HG02852 (cell line): ENCODE results near the gene KCNIP3.

ENCODE experiments used
- ATAC-seq: cut with Tn5 transposase; IDR thresholded peaks from one replicate; pipeline ENCODE4 v1.9.1; 2021; ENCODE audit warnings: mild to moderate bottlenecking, moderate library complexity; ENCODE audit not compliant: unreplicated experiment

KCNIP3 gene

DNA sequence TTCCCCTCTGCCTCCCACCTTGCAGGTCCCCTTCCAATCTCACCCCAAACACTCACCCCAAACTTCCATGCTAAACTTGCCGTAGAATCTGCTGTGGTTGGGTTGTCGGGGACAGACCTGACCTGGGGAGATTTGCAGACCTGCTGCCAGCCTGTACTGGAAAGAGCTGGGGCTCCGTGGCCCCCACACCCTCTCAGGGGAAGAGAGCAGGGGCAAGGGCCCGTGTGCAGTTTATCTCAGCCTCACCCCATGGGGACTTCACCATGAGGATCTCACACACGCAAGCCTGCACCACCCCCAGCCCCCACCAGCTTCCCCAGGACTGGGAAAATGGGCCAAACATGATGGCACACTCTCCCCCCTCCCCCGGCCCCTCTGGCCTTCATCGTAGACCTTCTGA is 30.7 kb downstream of the KCNIP3 start:
- ATAC-seq = no peak

DNA sequence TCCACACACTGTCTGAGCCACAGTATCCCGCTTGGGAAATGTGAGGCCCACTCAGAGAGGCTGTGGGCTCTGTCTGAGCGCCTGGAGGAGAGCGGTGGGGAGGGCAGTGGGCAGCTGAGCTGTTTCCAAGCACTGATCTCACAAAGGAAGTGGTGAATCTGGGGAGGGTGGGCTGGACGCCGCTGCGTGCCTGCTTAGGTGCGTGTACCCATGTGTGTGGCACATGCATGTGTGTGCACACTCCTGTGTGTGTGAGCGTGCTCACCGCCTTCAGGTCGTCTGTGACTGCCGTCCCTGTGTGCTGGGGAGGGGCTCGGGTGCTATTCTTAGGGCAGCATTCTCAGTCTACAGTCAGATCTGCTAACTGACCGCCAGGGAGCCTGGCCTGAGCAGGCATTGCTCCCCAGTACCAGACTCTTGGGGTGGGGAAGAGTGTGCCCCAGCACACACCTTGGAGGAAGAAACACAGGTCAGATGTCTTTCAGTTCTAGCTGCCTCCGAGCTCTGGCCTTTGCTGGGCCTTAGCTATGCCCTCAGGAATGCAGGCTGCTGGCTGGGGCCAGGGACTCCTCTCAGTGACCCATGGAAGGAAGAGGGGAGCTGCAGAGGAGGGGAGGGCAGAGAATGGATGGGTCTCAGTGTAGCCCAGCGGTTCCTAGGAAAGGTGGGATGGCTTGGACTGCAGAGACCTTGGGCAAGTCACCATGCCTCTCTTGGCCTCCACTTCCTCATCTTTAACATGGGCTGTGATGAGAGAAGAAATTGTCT is 31.4 kb downstream of the KCNIP3 start:
- no peak for ATAC-seq

DNA sequence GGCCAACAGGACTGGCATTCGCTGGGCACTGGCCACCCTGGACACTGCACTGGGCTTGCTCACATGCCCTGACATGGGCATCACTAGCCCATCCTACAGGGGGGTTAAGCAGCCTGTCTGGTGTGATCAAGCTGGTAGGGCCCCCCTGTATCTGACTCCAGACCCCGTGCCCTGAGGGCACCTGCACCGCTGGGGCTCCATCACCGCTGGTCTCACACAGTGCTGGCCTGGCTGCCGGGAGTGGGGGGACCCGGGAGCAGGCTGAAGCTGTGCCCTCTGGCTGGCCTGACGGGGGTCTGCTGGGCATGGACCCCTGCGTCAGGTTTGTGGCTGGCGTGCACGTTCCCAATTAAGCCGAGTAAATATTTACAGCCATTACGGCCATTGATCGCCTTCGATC is 32.3 kb downstream of the KCNIP3 start:
- ATAC-seq = no peak

DNA sequence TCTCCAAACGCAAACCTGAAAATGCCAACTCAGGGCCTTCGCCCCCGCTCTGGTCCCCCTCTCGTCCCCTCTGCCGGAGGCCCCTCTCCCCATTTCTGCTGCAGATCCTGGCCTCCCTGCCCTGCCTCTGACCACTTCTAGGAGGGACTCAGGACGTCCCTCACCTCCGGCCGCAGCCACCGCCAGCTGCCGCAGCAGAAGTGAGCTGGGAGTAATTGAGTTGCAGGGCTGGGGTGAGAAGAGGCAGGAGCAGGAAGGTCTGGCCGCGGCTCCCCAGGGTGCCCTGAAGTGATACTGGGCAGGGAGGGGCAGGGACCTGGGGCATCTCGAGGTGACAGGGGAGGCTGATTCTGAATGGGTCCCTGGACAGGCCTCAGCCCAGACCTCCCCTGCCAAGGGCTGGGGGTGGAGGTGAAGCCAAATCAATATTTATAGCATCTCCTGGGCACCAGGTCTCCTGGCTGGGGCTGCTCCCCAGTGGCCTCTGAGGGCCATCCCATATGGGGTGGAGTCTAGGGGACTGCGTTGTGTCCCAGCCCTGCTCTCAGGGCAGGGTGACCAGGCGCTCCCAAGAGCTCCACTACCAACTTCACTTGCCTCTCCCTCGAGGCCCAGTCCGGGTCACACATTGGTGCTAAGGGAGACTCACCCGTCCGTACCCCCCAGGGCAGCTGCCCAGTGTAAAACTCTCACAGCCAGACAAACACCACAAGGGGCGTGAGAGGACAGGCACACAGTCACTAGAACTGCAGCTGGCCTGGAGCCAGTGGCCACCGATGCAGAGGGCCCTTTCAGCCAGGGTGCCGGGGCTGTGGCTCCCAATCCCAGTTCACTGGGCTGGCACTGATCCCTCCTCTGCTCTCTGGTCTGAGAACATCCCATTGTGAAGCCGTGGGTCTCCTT is 33.0 kb downstream of the KCNIP3 start:
- no peak for ATAC-seq

DNA sequence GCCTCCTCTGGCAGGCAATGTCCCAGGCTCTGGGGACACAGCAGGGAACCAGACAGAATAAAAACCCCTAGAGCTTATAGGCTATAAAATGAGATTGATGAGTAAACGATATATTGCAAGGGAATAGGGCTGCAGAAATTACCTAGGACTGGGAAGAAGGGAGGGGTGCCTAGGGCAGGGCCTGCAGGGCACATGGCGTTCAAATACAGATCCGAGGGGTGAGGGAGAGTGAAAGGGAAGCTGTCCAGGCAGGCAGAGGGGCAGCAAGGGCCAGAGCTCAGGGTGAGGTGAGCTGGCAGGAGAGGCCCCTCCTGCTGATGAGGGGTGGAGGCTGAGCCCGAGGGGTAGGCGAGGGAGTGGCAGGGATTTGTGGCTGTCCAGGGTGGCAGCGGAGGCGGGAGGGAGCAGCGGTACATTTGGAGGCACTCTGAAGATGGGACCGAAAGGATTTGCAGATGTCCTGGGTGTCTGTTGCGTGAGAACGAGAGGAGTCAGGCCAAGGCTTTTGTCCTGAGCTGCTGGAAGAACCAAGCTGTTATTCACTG is 33.7 kb downstream of the KCNIP3 start:
- no peak for ATAC-seq

DNA sequence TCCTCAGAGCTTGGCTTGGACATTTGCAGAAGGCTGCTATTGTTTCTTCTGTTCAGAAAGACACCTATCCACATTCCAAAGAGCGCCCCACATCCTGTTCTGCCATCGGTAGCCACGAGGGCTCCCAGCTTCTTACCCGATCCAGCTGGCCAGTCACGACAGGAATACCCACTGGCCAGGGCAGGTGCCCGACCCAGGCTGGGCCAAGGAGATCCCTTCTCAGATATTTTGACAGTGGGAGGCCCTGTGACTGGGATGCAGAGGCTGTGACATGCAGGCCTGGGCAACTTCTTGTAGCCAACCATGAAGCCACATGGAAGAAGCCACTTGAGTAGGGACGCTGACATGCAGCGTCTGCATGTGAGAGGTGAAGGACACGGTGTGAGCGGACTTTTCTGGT is 34.5 kb downstream of the KCNIP3 start:
- ATAC-seq = no peak

DNA sequence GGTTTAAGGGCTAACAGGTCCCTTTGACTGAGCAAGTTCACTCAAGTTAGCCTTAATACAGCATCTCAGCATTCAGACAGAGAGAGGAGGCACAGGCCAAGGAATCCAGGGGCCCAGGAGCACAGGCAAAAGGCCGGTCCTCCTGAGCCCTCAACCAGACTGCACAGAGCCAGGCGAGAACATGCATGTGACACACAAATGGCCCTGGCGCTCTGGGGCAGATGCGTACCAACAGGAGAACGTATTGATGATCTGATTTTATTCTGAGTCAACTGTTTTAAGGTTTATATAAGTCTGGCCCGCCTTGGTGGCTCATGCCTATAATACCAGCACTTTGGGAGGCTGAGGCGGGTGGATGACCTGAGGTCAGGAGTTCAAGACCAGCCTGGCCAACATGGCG is 34.9 kb downstream of the KCNIP3 start:
- no peak for ATAC-seq

DNA sequence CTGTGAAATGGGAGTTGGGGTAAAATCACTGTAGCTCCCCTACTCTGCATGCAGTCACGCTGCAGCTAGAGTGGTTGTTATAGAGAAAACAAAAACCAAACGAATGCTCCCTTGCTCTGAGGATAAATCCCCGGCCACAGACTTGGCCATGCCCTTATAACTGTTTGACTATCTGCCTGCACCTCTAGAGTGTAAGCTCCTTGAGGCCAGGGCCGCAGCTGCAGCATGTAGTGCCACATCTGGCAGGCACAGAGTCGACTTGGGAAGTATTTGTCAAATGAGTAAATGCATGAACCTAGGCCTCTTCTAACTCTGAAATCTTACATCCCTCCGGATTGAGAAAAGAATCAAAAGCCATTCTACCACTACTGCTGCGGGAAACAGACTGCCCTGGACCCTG is 35.9 kb downstream of the KCNIP3 start:
- no peak for ATAC-seq

DNA sequence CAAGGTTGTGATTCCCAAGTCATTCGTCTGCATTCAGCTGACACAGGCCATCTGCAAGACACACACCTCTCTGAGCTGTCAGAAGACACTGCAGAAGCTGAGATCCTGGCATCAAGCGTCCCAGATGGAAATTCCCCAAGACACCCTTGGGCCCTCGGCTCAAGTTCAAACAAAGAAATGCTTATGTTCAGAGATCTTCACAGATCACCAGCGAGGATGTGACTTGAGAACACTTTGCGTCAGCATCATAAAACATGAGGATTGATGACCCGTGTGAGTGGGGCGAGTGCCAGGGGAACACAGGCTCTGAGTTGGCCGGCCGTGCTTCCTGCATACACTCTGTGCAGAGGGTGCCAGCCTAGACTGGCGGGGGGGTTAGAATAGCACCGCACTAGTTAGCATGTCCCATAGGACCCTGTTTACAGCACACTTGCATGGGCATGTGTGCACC is 36.8 kb downstream of the KCNIP3 start:
- ATAC-seq = no peak

DNA sequence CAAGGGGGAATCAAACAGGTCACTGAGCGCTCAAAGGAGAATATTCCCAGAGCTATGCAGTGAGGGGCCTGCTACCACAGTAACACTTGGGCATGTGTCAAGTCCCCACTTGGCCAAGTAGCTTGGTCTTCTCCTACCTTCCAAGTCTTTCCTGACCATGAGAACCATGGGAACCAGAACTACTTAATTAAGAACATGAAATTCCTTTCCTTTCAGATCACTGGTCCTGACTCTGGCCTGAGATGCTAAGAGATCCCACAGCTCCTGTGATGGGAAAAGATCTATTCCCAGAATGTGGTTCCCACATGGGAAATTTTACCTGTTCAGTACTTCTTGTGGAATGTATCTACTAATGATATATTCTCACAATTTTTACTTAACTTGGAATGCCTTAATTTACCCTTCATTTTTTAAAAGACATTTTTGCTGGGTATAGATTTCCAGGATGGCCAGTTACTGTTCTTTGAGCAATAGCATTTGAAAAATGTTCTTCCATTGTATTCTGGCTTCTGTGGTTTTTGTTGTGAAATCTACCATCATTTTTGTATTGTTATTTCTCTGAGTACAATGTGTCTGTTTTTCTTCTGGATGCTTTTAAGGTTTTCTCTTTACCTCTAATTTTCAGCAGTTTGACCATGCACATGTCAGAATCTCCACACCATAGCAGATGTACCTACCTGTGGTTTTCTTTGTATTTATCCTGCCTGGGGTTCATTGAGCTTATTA is 37.9 kb downstream of the KCNIP3 start:
- no peak for ATAC-seq

DNA sequence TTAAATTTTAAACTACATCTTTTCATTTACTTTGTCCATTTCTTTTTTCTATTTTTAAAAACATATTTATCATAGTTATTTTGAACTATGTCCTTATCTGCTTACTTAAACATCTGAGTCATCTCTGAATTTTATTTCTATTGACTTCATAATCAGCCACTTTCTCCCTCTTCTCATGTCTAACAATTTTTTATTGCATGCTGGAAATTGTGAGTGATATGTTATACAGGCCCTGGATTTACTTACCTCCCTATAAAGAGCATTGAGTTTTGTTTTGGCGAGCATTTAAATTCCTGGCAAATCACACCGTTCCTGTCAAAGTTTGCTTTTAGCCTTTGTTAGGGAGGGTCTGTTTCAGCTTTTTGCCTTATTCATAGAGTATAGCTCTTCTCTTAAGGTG is 39.3 kb downstream of the KCNIP3 start:
- ATAC-seq = no peak

DNA sequence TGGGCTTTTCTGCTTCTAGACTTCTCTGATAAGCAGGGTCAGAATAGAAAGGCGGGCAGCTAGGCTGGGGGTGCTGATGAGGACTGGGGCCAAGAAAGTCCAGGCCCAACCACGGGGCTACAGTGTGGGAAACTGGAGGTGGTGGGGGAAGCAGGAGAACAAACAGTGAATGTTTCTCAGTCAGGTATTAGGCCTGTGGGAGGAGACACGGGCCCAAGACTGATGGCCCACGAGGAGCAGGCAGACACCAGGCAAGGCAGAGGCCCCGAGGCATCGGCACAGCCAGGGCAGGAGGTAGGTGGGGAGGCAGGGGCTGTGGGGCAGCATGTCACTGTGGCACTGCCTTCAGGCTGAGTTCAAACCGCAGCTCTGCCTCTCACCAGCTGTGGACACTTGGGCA is 40.7 kb downstream of the KCNIP3 start:
- ATAC-seq = no peak

DNA sequence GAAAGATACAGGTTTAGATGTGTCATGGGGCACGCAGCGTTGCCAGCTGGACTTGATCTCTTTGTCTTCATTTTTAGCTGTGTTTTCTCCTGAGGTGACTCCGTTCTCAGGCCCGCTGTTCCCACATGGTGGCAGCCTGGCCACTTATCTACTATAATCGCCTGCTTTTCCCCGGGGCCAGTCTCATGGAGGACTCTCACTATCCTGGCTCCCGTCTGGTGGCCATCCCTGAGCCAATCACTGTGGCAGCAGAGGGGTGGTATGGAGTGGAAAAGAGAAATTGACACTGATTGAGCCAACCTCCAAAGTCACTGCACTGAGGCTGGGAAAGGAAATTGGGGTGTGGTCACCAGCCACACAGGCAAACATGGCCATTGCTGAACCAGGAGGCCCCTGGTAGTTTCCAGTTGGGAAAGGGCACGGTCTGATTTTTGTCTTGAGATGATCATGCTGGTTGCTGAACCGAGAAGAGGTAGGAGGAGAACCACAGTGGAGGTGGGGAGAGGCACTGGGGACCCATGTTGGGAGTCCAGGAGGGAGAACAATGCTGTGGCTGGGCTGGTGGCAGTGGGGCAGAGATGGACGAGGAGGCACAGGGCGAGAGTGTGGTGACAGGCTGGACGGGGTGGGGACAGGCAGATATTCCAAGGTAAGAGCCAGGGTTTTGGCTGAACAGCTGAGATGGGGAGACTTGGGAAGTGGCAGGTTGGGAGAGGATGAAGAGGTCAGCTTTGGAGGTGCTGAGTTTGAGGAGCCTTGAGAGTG is 45.6 kb downstream of the KCNIP3 start:
- no peak for ATAC-seq

DNA sequence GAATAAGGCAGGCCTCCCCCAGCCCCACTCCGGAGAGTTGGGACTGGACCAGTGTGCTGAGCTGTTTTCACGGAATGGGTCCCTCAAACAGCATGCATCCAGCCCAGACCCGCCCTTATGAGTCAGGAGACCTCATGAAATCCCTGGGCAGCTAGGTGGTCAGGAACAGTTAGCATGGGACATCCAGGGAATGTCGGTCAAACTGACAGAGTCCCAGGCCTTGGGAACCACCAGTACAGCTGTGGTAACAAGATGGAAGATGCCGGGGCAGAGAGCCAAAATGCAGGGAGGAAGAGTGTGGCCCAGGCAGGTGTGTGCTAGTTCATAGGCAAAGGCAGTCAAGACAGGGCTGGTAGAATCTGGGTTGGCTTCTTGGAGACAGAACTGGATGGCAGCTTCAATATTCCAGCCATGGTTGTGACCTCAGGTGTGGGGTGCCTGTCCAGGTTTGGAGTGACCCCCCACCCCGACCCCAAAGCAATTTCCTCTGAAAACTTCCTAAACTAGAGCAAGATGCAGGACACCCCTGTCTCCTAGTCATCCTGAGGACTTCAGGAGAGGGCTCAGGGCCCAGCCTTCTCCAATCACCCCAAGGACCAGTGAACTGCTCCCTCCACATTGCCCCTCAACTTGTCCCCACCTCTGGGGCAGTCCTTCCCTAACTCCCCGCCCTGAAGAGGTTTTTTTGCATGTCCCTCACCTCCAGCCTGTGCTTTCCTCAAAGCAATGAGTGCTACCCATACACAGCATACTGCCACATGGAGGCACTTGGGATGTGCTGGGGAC is 46.5 kb downstream of the KCNIP3 start:
- no peak for ATAC-seq

DNA sequence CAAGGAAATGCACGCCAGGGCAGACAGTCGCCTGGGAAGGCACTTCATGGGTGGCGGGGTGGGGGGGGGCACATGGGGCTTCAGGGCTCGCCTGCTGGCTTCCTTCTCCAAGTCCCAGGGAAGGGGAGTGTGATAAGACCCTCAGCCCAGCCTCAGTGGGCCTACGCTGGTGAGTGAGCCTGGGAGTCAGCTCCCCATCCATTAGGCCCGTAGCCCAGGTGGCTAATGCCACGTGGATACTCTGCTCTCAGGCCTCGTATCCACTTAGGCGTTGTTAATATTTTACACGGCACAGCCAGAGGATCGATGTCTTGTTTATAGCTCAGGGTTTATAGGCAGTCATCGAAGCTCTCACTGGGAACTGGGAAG is 47.1 kb downstream of the KCNIP3 start:
- ATAC-seq = no peak

DNA sequence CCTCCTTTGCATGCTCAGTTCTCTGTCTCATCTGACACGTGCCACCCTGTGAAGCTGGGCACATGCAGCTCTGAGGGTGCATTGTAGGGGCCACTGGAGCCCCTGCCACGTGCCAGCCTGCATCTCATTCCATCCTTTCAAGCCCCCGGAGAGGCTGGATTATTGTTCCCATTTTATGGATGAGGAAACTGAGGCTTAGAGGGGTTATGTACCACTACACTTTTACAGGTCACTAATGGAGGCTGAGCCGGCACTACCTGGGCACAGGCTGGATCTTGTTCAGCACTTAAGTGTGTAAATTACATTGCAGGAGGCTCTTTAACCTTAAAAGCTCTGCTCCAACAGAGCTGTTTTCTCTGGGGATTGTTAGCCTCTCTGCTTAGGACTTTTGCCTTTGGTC is 47.5 kb downstream of the KCNIP3 start:
- ATAC-seq = no peak

DNA sequence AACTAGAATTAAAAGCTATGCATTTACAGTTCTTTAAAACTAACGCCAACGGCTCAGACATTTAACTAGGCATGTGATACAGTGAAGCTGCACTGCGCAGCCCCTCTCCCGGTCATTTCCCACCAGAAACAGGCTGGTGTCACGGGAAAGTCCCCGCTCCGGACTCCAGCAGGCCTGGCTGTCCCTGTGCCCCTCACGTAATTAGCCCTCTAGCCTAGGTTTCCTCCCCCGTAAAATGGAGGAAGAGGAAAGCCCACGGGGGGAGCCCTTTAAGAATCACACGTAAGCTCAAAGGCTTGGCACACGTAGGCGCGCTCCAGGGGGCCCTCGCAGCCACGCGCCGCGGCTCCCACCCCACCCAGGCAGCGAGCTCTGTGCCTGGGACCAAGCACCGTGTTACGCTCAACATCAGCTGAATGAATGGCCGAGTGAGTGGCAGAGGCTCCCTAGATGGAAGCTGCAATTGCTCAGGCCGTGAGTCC is 48.0 kb downstream of the KCNIP3 start:
- ATAC-seq = no peak

DNA sequence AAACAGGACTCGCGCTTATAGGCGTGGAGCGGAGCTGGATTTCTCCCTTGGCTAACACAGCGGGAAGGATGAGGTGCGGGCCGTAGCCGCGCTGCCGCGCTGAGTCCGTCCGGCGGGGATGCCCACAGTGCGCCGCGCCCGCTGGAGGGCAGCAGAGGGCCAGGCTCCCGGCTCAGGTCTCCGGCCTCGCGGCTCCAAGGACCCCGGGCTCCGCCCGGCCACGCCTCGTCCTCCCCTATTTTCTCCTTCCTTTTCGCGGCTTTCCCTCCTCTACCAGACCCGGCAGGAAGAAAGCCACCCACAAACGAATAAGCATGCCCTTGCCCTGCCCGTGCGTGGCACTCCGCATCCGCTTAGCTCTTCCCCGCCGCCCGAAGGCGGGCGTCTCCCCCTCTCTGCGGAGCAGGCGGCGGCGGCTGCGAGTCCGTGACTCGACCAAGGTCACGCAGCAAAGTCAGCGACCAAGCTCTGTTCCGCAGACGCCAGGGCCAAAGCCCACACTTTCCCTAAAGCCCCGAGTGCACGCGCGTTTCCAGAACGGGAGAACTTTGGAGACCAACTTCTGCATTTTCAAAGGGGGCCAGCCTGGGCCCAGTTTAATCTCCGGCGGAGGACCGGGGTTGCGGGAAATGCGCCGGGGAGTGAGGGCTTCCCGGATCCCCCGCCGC is 48.5 kb downstream of the KCNIP3 start:
- peak; percentile 73 for ATAC-seq

DNA sequence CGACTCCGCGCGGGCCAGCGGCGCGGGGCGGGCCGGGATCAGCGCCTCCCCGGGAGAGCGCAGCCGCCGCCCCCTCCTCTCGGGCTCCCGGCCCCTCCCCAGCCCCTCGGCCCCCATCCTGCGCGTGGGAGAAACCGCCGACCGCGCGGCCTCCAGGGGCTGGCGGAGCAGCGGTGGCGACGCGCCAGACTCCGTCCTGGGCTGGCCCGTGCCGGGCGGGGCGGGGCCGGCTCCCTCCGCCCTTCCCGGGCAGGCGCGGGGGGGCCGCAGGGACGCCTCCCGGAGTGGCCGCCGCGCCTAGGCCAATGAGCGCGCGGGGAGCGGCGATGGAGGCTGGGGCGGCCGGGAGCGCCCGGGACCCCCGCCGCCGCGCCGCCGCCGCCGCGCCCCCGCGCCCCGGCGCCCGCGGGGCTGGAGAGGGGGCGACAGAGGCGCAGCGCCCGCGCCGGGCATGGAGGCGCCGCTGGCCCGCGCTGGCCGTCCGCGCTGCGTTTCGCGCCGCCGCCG is 49.1 kb downstream of the KCNIP3 start:
- no peak for ATAC-seq
